DMS114 treated with DMSO at 0.1 percent for 48 hours (cell line): ENCODE measurements around the gene LONRF2.

Experiments used
- DNase-seq: peaks from one replicate; lab custom pipeline; 2025; ENCODE audit not compliant: unreplicated experiment; lab: John Stamatoyannopoulos, UW

Gene LONRF2

GRCh38 chr2:100237770-100238169, 84.5 kb downstream of the LONRF2 start:
- DNase-seq: no peak

- no peak for DNase-seq
Observed at GRCh38 chr2:100237163-100237562, 85.1 kb downstream of the LONRF2 start.

- no peak for DNase-seq
Observed at GRCh38 chr2:100236166-100236565, 86.1 kb downstream of the LONRF2 start.

DNA sequence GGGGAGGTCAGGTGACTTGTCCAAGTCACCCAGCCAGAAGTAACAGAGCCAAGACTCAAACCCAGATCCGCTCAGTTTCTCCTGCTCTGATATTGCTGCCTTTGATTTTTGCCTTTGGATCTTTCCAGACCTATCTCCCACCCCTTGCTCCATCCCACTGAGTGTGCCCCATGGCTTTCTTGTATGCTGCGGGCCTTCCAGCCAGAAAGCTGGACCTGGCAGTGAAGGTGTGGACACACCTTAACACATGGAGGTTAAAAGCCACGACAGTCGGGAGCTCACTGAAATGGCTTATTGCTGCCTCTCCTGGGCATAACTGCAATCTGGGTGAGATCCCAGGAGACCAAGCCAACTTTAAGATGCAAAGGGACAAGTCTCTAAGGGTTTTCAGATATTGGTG, 86.7 kb downstream of the LONRF2 start:
- DNase-seq: no peak

DNA sequence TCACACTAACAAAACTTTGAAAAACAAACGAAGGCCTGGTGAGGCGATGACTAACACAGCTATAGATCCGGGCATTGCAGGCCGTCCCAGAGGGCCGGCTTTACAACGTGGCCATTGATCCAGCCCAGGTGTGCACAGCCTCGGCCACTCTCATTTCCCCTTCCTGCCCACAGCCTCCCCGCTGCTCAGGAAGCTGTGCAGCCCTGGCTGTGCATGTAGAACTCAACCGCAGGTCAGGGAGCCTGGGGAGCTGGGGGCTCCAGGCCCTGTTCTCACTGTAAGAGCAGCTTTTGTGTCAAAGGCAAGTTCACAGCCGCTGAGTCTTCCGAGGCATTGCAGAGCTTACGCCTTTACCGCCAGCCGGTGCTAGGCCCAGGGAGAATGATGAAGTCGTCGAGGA, 87.2 kb downstream of the LONRF2 start:
- no peak for DNase-seq

GRCh38 chr2:100234141-100234540, 88.2 kb downstream of the LONRF2 start:
- no peak for DNase-seq

- DNase-seq: no peak
Observed at GRCh38 chr2:100233061-100233460, 89.2 kb downstream of the LONRF2 start.

DNA sequence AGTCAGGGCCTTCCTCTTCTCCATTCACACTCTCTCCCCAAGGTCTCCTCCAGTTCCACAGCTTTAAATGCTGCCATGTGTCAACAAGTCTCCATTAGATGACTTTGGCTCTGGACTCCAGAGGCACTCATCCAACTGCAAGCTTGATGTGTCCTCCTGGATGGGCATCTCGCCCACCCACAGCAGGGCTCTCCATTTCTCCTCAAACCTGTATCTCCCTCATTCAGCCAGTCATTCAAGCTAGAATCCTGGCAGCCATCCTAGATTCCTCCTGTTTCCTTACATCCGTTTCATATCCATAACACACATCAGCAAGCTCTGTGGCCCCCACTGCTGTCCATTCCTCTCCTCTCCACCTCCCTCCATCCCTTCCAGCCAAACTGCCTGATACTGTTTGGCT, 91.5 kb downstream of the LONRF2 start:
- DNase-seq: no peak

DNA sequence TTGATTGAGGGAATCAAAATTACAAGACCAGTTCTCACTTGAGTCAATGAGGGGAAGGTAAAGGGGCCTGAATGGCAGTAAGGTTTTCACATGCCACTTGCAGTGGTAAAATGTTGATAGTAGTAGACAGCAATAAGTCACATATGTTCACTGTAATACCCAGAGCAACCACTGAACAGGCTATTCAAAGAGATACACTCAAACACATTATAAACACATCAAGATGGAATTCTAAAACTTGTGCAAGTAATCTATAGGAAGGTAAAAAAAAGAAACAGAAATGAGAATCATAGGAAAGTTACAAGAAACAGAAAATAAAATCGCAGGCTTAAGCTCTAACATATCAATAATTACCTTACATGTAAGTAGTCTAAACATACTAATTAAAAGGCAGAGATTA, 93.3 kb downstream of the LONRF2 start:
- peak; percentile 7 for DNase-seq

DNA sequence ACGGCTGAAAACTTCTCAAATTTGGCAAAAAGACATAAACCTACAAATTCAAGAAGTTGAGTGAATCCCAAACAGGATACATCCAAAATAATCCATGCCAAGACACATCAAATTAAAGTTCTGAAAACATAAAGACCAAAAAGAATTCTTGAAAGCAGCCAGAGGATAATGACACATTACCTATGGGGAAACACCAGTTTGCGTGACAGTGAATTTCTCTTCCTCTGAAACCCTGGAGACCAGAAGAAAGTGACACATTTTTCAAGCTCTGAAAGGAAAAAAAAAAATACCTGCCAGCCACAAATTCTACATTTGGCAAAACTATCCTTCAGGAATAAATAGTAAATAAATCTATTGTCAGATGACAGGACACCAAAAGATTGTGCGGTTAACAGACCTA, 93.9 kb downstream of the LONRF2 start:
- DNase-seq: no peak

DNA sequence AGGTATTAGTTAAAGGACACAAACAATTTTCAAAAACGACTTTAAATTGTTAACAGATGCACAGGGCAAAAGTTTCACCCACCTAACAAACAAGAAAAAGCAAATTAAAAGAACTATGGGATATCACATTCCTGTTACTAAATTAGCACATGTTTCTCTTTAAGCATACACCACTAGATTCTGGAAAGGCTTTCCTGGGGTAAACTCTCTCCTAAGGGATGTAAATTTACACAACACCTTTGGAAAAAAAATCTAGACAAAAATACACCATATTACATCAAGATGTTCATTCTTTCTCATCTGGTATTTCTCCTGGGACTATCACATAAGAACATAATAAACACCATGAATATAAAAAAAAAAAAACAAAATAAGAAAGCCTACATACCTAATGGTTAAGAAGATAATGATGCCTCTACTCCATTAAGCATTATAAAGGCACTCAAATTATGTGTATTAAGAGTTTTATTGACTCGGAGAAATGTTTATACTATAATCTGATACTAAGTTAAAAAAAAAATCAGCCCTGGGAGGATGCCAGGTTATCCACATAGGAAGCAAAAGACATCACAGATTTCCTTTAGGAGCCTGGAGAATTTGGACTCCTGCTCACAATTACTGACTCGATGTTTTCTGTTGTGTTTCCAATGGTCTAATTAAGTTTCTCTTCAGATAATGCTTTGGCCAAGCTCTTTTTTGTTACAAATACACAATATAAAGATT, 97.2 kb downstream of the LONRF2 start:
- no peak for DNase-seq

DNA sequence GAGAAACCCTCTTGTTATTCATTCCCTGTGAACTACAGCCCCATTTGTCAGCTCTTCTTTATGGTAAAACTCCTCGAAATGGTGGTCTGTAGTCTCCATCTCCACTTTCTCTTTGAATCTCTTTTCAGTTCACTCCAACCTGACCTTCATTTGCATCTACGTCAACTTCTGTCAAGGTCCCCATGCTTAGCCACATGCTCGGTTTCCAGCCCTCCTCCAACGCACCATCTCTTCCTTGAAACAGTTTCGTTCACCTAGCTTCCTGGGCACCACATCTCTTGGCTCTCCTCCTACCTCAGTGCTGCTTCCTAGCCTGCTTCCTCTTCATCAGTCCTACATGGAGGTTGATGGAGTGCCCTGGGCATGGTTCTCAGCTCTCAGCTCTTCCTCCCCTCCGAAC, 98.8 kb downstream of the LONRF2 start:
- no peak for DNase-seq
